ENCODE data around the gene FHL1. TPM values are rescaled to one million over a fixed set of nuclear protein-coding genes. Genes with fewer than 3 reads are reported as not detected.
"Not testable (repeated sequence)": the region's sequence is repeated elsewhere in the genome, so short reads cannot be mapped to it uniquely, and the experiment has no call there.

Gene FHL1
- total RNA-seq (2014; rRNA removed; shearing (Covaris generic); ENCODE audit: low replicate concordance): 149 and 156 TPM in 2 replicates

GRCh38 chrX:136147315-136147901, at the start of gene FHL1:
Gene FHL1 (plus strand): TSS chrX:136147533.
- DNase-seq: peak; percentile 72
- Histone ChIP-seq H3K9me3 (no peaks in the 10 kb centered on the region), H3K4me3 (peak within 1 kb of the TSS; percentile 54), H3K27me3 (no peaks in the 10 kb centered on the region), H3K36me3 (no peaks in the 10 kb centered on the region)

- H3K9me3 ChIP-seq: no peaks in the 10 kb centered on the region
- no peaks in the 10 kb centered on the region for H3K36me3 ChIP-seq
- no peaks in the 10 kb centered on the region for H3K27me3 ChIP-seq
- no peak for DNase-seq
- no peak overlapping the region for H3K4me3 ChIP-seq
Observed at GRCh38 chrX:136097871-136098805, 49.2 kb upstream of the FHL1 start.

GRCh38 chrX:136104936-136105335, 42.4 kb upstream of the FHL1 start:
- DNase-seq: no peak
- no peaks in the 10 kb centered on the region for H3K9me3 ChIP-seq
- H3K4me3 ChIP-seq: no peak overlapping the region
- H3K36me3 ChIP-seq: no peaks in the 10 kb centered on the region
- no peaks in the 10 kb centered on the region for H3K27me3 ChIP-seq

- Histone ChIP-seq H3K9me3 (no peaks in the 10 kb centered on the region), H3K4me3 (peak overlapping the region; percentile 18), H3K27me3 (no peaks in the 10 kb centered on the region), H3K36me3 (no peaks in the 10 kb centered on the region)
- no peak for DNase-seq
Observed at GRCh38 chrX:136106920-136107528, 40.3 kb upstream of the FHL1 start.

- not testable (repeated sequence) for H3K27me3 ChIP-seq, H3K4me3 ChIP-seq, H3K36me3 ChIP-seq, H3K9me3 ChIP-seq, DNase-seq
Observed at GRCh38 chrX:136108905-136109304, 38.4 kb upstream of the FHL1 start.

GRCh38 chrX:136112286-136112685, 35.0 kb upstream of the FHL1 start:
- no peaks in the 10 kb centered on the region for H3K27me3 ChIP-seq
- H3K4me3 ChIP-seq: no peak overlapping the region
- DNase-seq: no peak
- no peaks in the 10 kb centered on the region for H3K9me3 ChIP-seq
- H3K36me3 ChIP-seq: no peaks in the 10 kb centered on the region

GRCh38 chrX:136112778-136113177, 34.6 kb upstream of the FHL1 start:
- H3K27me3 ChIP-seq: no peaks in the 10 kb centered on the region
- no peak overlapping the region for H3K4me3 ChIP-seq
- H3K36me3 ChIP-seq: no peaks in the 10 kb centered on the region
- DNase-seq: no peak
- H3K9me3 ChIP-seq: no peaks in the 10 kb centered on the region

GRCh38 chrX:136115126-136115903, 32.0 kb upstream of the FHL1 start:
- Histone ChIP-seq H3K27me3 (no peaks in the 10 kb centered on the region), H3K9me3 (no peaks in the 10 kb centered on the region; the same call in 1 of the 2 replicates)
- DNase-seq: peak; percentile 35

GRCh38 chrX:136115904-136116297, 31.4 kb upstream of the FHL1 start:
- peaks cover 2% of the 10 kb centered on the region; the same call in 1 of the 2 replicates for H3K9me3 ChIP-seq
- no peaks in the 10 kb centered on the region for H3K27me3 ChIP-seq
- no peak for DNase-seq
- H3K4me3 ChIP-seq: no peak overlapping the region
- H3K36me3 ChIP-seq: no peaks in the 10 kb centered on the region

More at GRCh38 chrX:136115126-136115903, 32.0 kb upstream of the FHL1 start:
- no peaks in the 10 kb centered on the region for H3K36me3 ChIP-seq
- H3K4me3 ChIP-seq: no peak overlapping the region

GRCh38 chrX:136121788-136122187, 25.5 kb upstream of the FHL1 start:
- H3K27me3 ChIP-seq: no peaks in the 10 kb centered on the region
- no peaks in the 10 kb centered on the region for H3K36me3 ChIP-seq
- no peak overlapping the region for H3K4me3 ChIP-seq
- DNase-seq: peak; percentile 62
- H3K9me3 ChIP-seq: peaks cover 2% of the 10 kb centered on the region; the same call in 1 of the 2 replicates

- no peak overlapping the region for H3K4me3 ChIP-seq
- H3K9me3 ChIP-seq: peaks cover 2% of the 10 kb centered on the region; the same call in 1 of the 2 replicates
- no peaks in the 10 kb centered on the region for H3K36me3 ChIP-seq
- no peaks in the 10 kb centered on the region for H3K27me3 ChIP-seq
- DNase-seq: no peak
Observed at GRCh38 chrX:136122207-136122606, 25.1 kb upstream of the FHL1 start.

GRCh38 chrX:136125106-136125505, 22.2 kb upstream of the FHL1 start:
- DNase-seq: no peak
- Histone ChIP-seq H3K9me3 (peaks cover 2% of the 10 kb centered on the region; the same call in 1 of the 2 replicates), H3K4me3 (no peak overlapping the region), H3K27me3 (no peaks in the 10 kb centered on the region), H3K36me3 (no peaks in the 10 kb centered on the region)

- H3K4me3 ChIP-seq: no peak overlapping the region
- no peak for DNase-seq
- H3K36me3 ChIP-seq: no peaks in the 10 kb centered on the region
- no peaks in the 10 kb centered on the region for H3K9me3 ChIP-seq
- H3K27me3 ChIP-seq: no peaks in the 10 kb centered on the region
Observed at GRCh38 chrX:136126371-136126770, 21.0 kb upstream of the FHL1 start.

- Histone ChIP-seq H3K9me3 (peaks cover 3% of the 10 kb centered on the region; the same call in 1 of the 2 replicates), H3K27me3 (no peaks in the 10 kb centered on the region), H3K4me3 (no peak overlapping the region), H3K36me3 (no peaks in the 10 kb centered on the region)
- no peak for DNase-seq
Observed at GRCh38 chrX:136126872-136127406, 20.4 kb upstream of the FHL1 start.

GRCh38 chrX:136128743-136129142, 18.6 kb upstream of the FHL1 start:
- H3K36me3 ChIP-seq: no peaks in the 10 kb centered on the region
- H3K27me3 ChIP-seq: no peaks in the 10 kb centered on the region
- H3K4me3 ChIP-seq: no peak overlapping the region
- no peak for DNase-seq
- H3K9me3 ChIP-seq: peaks cover 3% of the 10 kb centered on the region; the same call in 1 of the 2 replicates

Measured in MG63 (cell line).